ENCODE data around the gene FBXW8.
A peak's percentile ranks its signal among the peaks of the same experiment; 100 is the strongest.

FBXW8 gene

DNA sequence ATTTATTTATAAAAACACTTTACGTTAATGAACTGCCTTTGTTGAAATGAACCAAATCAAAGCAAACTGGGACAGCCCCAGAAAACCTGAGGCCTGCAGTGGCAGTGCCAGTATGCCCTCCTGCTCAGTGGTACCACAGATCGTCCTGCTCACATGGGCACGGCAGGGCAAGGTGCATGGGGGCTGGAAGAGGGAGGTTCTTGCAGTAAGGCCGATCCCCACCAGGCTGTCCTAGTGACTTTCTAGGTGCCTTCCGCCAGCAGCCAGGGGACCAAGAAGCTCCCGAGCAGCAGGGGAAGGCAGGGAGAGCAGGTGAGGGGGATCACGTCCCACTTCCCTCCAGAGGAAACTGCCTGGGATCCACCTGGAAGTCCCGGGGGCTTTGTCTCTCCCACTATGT, 124.5 kb downstream of the FBXW8 start:
- Mint-ChIP-seq H3K9me3 (no peaks in the 10 kb centered on the region), H3K4me3 (no peak overlapping the region), H3K4me1 (peaks cover 29% of the 10 kb centered on the region), H3K36me3 (peaks cover 24% of the 10 kb centered on the region), H3K27me3 (peaks cover 17% of the 10 kb centered on the region), H3K27ac (no peak overlapping the region)
- no peak for ATAC-seq

DNA sequence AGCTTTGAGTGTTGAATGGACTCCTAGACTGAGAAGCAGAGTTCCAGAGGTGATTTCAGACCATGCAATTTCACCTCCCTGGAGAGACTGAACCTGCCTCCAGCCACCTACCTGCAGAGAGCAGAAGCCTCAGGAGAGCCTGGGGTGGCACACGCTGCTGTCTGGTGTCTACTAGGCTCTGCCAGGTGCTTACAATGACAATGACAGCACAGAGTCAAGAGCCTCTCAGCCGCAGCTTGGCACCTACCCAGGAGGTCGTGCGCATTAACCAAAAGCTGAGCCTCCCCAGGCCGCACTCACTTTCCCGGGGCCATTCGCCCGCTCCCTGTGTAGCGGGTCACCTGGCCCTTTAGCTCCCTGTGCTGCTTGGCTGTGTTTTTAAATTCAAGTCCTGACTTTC, 125.3 kb downstream of the FBXW8 start:
- H3K36me3 Mint-ChIP-seq: peaks cover 17% of the 10 kb centered on the region
- H3K4me3 Mint-ChIP-seq: no peak overlapping the region
- peaks cover 26% of the 10 kb centered on the region for H3K4me1 Mint-ChIP-seq
- ATAC-seq: no peak
- peaks cover 17% of the 10 kb centered on the region for H3K27me3 Mint-ChIP-seq
- H3K27ac Mint-ChIP-seq: no peak overlapping the region
- H3K9me3 Mint-ChIP-seq: no peaks in the 10 kb centered on the region

DNA sequence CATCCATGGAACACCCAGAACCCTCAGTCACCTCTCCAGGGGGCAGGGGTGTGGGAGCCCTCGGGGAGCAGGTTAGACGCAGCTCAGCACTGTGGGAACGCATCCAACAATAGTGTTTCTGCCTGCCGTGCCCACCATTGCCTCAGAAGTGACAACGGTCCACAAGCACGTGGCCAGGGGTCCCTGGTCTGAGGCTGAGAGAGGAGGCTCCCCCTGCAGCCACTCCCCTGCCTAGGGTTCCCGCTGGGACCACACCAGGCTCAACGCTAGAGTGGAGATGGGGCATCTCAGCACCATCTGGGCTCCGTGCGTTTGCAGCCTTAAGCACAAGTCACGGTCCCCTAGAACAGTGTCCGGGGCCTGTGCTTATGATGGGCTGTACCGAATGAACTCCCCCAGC, 125.8 kb downstream of the FBXW8 start:
- Mint-ChIP-seq H3K27ac (no peak overlapping the region), H3K9me3 (no peaks in the 10 kb centered on the region), H3K27me3 (peaks cover 17% of the 10 kb centered on the region), H3K36me3 (peaks cover 13% of the 10 kb centered on the region), H3K4me3 (no peak overlapping the region), H3K4me1 (peaks cover 22% of the 10 kb centered on the region)
- ATAC-seq: no peak

DNA sequence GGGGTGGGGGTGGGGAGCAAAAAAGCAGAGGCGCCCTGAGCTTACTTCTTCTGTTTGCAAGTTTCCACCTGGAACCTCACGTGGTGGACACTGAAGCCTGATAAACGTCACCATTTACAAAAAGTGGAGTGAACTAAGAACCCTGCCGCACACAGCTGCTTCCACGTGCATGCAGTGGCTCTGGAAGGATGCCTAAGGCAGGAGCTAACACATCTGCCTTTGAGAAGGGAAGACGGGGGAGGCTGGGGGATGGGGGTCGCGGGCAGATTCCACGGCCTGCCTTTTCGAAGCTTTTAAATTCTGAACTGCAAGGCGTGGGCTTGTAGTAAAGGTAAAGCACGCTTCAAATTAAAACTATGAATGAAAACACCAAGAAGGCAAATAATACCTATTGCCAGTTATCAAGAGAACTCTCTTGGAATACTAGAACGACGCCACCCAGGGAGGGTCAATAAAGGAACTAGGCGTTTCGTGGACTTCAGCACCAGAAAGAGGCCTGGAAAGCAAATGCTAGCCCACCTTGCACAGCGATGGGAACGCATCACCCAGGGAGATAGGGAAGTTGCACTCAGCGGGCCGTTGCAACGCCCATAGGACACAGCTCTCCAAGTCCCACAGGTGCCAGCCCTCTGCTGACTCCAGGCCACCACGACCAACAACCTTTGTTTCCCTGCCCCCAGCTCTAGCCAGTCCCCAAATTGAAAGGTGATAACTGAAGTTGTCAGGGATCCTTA, 126.7 kb downstream of the FBXW8 start:
- Mint-ChIP-seq H3K27me3 (peaks cover 17% of the 10 kb centered on the region), H3K36me3 (peaks cover 13% of the 10 kb centered on the region), H3K4me3 (no peak overlapping the region), H3K4me1 (peaks cover 14% of the 10 kb centered on the region), H3K9me3 (no peaks in the 10 kb centered on the region), H3K27ac (no peak overlapping the region)
- ATAC-seq: no peak

DNA sequence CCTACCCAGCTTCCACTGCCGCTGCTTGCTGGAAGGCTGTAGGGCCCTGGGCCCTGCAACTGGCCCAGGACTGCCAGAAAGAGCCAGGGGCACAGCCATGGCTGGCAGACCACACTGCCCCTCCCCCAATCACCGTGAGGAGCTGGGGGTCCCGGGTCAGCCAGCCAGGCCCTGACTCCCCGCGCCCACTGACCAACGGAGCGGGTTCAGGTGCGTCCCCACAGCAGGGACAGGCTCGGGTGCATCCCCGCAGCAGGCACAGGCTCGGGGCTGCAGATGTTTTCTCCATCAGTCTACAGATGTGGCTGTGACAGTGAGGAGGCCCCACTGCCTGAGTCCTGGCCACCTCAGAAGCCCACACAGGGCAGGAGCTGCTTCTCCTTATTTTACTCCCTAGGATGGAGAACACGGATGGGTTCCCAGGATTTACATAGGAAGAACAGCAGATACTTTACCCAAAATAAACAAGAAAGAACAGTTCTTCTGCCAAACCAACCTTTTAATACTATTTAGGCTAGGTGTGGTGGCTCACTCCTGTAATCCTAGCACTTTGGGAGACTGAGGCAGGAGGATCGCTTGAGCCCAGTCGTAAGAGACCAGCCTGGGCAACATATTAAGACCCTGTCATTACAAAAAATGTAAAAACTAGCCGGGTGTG, 127.4 kb downstream of the FBXW8 start:
- H3K4me1 Mint-ChIP-seq: peaks cover 8% of the 10 kb centered on the region
- no peak overlapping the region for H3K4me3 Mint-ChIP-seq
- H3K9me3 Mint-ChIP-seq: no peaks in the 10 kb centered on the region
- H3K27ac Mint-ChIP-seq: no peak overlapping the region
- ATAC-seq: no peak
- peaks cover 13% of the 10 kb centered on the region for H3K36me3 Mint-ChIP-seq
- peaks cover 14% of the 10 kb centered on the region for H3K27me3 Mint-ChIP-seq

DNA sequence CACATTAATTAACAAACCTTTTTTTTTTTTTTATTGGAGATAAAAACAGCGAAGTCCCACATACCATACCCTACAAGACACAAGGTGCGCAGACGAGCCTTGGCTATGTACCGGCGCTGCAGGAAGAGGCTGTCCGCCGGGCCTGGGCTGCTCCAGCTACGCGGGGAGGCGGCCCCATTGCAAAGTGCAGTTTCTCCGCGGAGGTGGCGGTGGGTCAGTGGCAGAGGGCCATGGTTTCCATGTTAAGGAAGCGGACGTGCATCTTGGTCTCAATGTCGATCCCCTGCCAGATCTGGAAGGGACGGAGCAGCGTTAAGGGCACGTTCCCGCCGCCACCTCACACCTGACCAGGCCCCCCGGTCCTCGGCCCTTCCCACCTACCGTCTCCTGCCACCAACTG, 128.2 kb downstream of the FBXW8 start:
- ATAC-seq: no peak
- Mint-ChIP-seq H3K9me3 (no peaks in the 10 kb centered on the region), H3K27me3 (peaks cover 6% of the 10 kb centered on the region), H3K4me1 (no peaks in the 10 kb centered on the region), H3K27ac (no peak overlapping the region), H3K4me3 (no peak overlapping the region), H3K36me3 (peaks cover 11% of the 10 kb centered on the region)

DNA sequence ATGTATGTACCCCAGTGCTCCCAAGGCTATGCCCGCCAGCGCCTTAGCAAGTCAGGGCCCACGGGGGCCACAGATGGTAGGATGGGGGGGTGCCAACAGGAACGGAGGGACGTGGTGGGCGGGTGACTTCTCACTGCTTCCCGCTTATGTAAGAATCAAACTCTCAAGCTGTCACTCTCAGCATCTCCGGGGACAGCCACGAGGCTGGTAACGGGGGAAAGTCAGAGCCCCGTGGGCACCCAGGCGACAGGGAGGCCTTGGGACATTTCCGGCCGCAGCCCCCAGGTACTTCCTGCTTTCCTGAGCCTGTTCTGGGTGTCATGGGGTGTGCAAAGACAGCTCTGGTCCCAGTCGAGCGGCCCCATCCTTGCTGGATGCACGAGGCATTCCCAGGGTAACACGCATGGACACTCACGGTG, 129.2 kb downstream of the FBXW8 start:
- no peak overlapping the region for H3K27ac Mint-ChIP-seq

DNA sequence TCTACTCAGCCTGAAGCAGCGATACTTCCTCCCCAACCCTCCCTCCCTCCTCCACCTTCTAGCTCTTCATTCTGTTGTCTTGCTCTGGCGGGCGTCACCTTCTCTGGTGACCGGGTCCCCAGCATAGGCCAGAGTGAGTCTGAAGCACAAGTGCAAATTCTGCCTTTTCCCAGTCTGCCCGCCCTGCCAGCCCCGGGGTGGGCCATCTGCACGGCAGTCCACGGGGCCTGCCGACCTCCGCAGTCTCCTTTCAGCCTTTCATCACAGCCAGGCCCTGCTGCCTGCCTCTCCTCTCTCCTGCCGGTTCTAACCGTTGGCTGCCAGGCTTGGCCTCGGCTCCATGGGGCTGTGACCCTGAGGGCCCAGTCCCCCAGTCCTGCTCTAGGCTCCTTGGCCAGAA, 129.7 kb downstream of the FBXW8 start:
- Mint-ChIP-seq H3K27me3 (peaks cover 9% of the 10 kb centered on the region), H3K4me3 (no peak overlapping the region), H3K27ac (no peak overlapping the region), H3K9me3 (no peaks in the 10 kb centered on the region), H3K4me1 (peaks cover 9% of the 10 kb centered on the region), H3K36me3 (peaks cover 4% of the 10 kb centered on the region)
- ATAC-seq: no peak

More for the DNA sequence above, 129.2 kb downstream of the FBXW8 start:
- no peak overlapping the region for H3K4me3 Mint-ChIP-seq
- peaks cover 4% of the 10 kb centered on the region for H3K36me3 Mint-ChIP-seq
- H3K4me1 Mint-ChIP-seq: peaks cover 3% of the 10 kb centered on the region
- no peak for ATAC-seq
- H3K27me3 Mint-ChIP-seq: peaks cover 5% of the 10 kb centered on the region
- no peaks in the 10 kb centered on the region for H3K9me3 Mint-ChIP-seq

DNA sequence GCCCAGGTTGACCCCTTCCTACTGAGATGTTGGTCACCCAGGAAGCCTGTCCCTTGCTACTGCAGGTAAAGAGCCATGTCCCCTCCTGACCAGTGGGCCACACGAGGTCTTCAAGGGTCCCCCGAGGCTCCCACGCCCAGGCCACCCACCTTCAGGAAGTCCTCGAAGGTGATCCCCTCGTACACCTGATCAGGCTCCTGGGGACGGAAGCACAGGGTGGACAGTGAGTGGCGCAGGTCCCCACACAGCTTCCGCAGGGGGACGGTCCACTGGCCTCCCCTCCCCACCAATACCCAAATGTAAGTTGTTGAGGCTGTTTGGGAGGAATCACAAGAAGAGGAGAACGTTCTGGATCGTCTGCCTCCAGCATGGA, 131.0 kb downstream of the FBXW8 start:
- H3K27ac Mint-ChIP-seq: no peak overlapping the region
- H3K9me3 Mint-ChIP-seq: no peaks in the 10 kb centered on the region
- peaks cover 18% of the 10 kb centered on the region for H3K4me1 Mint-ChIP-seq

DNA sequence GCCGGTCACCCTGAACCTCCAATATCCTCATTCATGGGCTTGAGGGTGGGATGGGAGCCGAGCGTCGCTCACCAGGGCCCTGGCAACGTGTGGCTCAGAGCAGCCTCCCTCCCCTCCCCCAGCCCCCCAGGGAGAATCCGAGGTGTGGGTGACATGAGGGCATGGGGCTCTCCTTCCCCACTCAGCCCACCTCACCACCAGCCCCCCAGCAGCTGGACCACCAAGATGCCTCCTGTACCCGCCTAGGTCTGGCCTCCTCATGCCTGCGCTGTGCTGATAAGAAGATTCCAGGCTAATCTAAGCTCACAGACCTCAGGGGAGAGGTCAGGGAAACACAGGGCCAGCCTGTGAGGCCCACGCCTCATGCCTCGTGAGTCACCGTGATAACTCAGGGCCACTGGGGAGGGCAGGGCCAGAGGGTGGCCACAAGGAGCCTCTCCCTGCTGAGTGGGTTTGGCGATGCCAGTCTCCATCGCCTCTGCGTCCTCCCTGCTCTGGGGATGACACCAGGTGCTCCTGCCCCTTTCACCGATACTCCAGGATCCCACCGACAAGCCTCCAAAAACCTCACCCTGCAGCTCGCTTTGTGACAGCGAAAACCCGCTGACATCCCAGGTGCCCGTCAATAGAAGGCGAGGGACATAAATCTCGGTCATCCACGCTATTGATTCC, 131.6 kb downstream of the FBXW8 start:
- peaks cover 9% of the 10 kb centered on the region for H3K27me3 Mint-ChIP-seq
- ATAC-seq: no peak
- H3K27ac Mint-ChIP-seq: no peak overlapping the region
- no peaks in the 10 kb centered on the region for H3K9me3 Mint-ChIP-seq
- H3K4me3 Mint-ChIP-seq: no peak overlapping the region
- peaks cover 13% of the 10 kb centered on the region for H3K36me3 Mint-ChIP-seq
- peaks cover 18% of the 10 kb centered on the region for H3K4me1 Mint-ChIP-seq

More for the DNA sequence above, 131.0 kb downstream of the FBXW8 start:
- Mint-ChIP-seq H3K27me3 (peaks cover 9% of the 10 kb centered on the region), H3K36me3 (peaks cover 12% of the 10 kb centered on the region), H3K4me3 (no peak overlapping the region)
- no peak for ATAC-seq

DNA sequence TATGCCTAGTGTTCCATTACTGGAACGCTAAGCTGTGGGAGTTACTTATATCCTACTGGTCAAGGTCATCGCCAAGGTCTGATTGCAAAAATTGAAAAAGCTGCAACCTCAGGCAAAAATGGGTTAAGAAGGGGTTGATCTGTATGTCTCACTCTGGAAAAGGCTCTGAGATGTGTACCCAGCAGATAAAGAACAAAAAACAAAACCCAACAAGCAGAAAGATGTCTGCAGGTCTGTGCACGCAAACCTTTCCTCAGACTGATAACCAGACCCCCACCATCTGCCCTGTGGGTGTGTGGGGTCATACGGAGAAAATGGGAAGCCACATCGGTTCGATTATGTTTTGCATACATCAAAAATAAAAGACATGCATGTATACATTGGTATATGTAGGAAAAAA, 132.1 kb downstream of the FBXW8 start:
- ATAC-seq: no peak
- Mint-ChIP-seq H3K4me1 (peaks cover 18% of the 10 kb centered on the region), H3K27me3 (peaks cover 9% of the 10 kb centered on the region), H3K4me3 (no peak overlapping the region), H3K36me3 (peaks cover 15% of the 10 kb centered on the region), H3K27ac (no peak overlapping the region), H3K9me3 (no peaks in the 10 kb centered on the region)

DNA sequence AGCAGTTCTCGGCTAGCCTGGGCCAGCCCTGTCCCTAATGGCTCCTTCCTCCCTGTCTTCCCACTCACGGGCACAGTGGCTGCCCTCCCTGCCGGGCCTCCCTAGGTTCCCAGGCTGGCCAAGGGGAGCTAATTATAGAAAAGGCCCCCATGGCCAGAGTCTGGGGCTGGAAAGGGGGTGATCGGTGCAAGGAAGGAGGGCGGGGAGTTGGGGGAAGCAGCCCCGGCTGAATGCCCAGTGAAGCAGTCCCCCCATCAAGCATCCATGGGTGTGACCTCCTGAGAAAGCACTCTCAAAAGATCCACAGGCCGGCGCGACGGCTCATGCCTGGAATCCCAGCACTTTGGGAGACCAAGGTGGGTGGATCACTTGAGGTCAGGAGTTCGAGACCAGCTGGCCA, 133.6 kb downstream of the FBXW8 start:
- Mint-ChIP-seq H3K4me1 (peaks cover 18% of the 10 kb centered on the region), H3K27ac (no peak overlapping the region), H3K27me3 (peaks cover 9% of the 10 kb centered on the region), H3K4me3 (no peak overlapping the region), H3K9me3 (no peaks in the 10 kb centered on the region), H3K36me3 (peaks cover 19% of the 10 kb centered on the region)
- no peak for ATAC-seq

DNA sequence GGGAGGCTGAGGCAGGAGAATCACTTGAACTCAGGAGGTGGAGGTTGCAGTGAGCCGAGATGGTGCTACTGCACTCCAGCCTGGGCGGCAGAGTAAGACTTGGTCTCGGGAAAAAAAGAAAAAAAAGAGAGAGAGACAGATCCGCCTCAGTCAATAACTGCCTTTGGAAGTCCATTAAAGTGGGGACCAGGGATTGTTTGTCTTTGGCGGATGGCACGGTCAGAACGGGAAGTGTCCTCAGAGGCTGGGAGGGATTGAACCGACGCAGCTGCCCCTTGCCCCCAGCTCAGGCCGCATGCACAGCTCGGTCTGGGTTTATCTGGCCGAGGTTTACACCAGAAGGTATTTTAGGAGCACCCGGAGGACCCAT, 134.0 kb downstream of the FBXW8 start:
- Mint-ChIP-seq H3K27me3 (peaks cover 9% of the 10 kb centered on the region), H3K36me3 (peaks cover 18% of the 10 kb centered on the region), H3K9me3 (no peaks in the 10 kb centered on the region), H3K4me1 (peaks cover 18% of the 10 kb centered on the region), H3K27ac (no peak overlapping the region), H3K4me3 (no peak overlapping the region)
- ATAC-seq: no peak

DNA sequence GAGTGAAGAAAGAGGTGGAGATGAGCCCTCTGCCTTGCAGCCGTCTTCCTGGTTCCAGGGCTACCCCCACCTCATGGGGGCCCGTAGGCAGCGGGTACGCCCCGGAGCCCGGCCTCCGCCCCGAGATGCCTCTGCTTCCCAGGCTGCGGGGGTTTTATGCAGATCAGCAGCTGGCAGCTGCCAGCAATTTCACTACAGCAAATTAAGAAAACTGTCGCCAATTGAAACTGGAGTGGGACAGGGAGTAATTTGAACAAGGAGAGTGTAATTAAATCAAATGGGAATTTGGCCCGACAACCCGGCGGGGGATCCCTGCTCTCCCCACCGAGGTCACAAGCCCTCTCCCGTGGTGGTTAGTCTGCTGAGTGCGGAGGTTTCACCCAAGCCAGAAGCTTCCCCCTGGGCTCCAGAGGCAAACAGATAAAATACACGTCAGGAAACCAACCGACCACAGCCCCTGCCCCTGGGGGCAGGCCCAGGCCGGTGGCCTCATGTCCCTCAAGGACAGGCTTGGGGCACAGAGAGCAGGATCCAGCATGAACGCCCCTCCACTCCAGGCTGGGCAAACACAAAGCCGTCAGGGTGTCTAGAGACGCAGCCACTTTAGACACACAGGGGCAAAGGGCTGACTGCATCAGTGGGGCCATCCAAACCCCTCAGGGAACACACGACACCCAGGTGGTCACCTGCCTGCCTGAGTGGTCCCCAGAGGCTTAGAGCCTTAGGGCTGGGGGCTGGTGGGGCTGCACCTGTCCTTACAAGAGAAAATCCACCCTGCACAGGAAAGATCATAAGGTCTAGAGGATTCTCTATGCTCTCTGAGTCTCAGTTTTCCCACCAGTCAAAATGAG, 134.6 kb downstream of the FBXW8 start:
- H3K27ac Mint-ChIP-seq: peak overlapping the region; percentile 42
- H3K4me1 Mint-ChIP-seq: peaks cover 18% of the 10 kb centered on the region
- peaks cover 9% of the 10 kb centered on the region for H3K27me3 Mint-ChIP-seq
- no peaks in the 10 kb centered on the region for H3K9me3 Mint-ChIP-seq
- H3K36me3 Mint-ChIP-seq: peaks cover 18% of the 10 kb centered on the region
- H3K4me3 Mint-ChIP-seq: no peak overlapping the region
- ATAC-seq: peak; percentile 37

DNA sequence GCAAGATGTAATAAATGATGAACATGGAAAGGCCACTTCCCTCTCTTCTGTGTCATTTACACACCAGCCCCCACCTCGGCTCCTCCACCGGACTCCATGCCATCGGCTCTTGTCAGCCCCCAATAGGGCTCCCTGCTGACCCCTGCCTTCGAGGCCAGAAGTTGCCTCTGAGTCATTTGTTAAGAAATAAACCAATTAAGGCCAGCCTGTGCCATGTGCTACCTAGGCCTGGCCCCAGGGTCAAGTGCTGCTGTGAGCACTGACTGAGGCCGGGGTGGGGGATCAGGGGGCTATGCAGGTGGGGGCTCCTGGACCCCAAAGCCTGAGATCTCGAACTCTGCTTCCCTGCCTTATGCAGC, 135.2 kb downstream of the FBXW8 start:
- peaks cover 18% of the 10 kb centered on the region for H3K36me3 Mint-ChIP-seq
- ATAC-seq: no peak

More for the DNA sequence above, 135.2 kb downstream of the FBXW8 start:
- Mint-ChIP-seq H3K27ac (peak overlapping the region; percentile 42), H3K27me3 (peaks cover 9% of the 10 kb centered on the region), H3K4me3 (no peak overlapping the region), H3K9me3 (no peaks in the 10 kb centered on the region), H3K4me1 (peaks cover 19% of the 10 kb centered on the region)
